Karpas-422 (cell line): ENCODE results near the gene UTS2R. TPM values are rescaled to one million over a fixed set of nuclear protein-coding genes. Genes with fewer than 3 reads are reported as not detected.

Experiments
- DNase-seq: peaks from one replicate; pipeline ENCODE4 v3.0.0-alpha.2; 2015
- H2AFZ ChIP-seq: fragments of 200-600 bp; sonication (generic); 2 replicates; pipeline ENCODE4 v1.6.1; 2014; ENCODE audit warnings: antibody characterized with exemption, low read length, mixed read lengths
- H3K27ac ChIP-seq: fragments of 200-600 bp; sonication (generic); 2 replicates; pipeline ENCODE4 v1.5.1; 2014; ENCODE audit warnings: mild to moderate bottlenecking, low read length, moderate library complexity
- H3K27me3 ChIP-seq: fragments of 200-600 bp; sonication (generic); 2 replicates; pipeline ENCODE4 v1.6.1; 2014; ENCODE audit warnings: low read length, mixed read lengths
- H3K36me3 ChIP-seq: fragments of 200-600 bp; sonication (generic); 2 replicates; pipeline ENCODE4 v1.6.1; 2014; ENCODE audit warnings: low read length, mixed read lengths; ENCODE audit not compliant: insufficient read depth
- H3K4me1 ChIP-seq: fragments of 200-600 bp; sonication (generic); 2 replicates; pipeline ENCODE4 v1.6.1; 2014; ENCODE audit warnings: mild to moderate bottlenecking, low read length, mixed read lengths
- H3K4me2 ChIP-seq: fragments of 200-600 bp; sonication (generic); 2 replicates; pipeline ENCODE4 v1.6.1; 2014; ENCODE audit warnings: low read length, low read depth, mild to moderate bottlenecking; ENCODE audit not compliant: poor library complexity, severe bottlenecking
- H3K4me3 ChIP-seq: fragments of 200-600 bp; sonication (generic); 2 replicates; pipeline ENCODE4 v1.5.1; 2014; ENCODE audit warnings: mild to moderate bottlenecking, antibody characterized with exemption, low read length, mixed read lengths
- H3K79me2 ChIP-seq: fragments of 200-600 bp; sonication (generic); 2 replicates; pipeline ENCODE4 v1.6.1; 2014; ENCODE audit warnings: mild to moderate bottlenecking, low read length, mixed read lengths
- H3K9ac ChIP-seq: fragments of 200-600 bp; sonication (generic); 2 replicates; pipeline ENCODE4 v1.6.0; 2014; ENCODE audit warnings: low read length
- H3K9me2 ChIP-seq: fragments of 200-600 bp; sonication (generic), shearing (Covaris generic); replicated peaks from 2 replicates; pipeline ENCODE4 v1.6.0; 2014; ENCODE audit warnings: mild to moderate bottlenecking, low read length, moderate library complexity; ENCODE audit not compliant: insufficient read depth
- H3K9me3 ChIP-seq: fragments of 300-700, 200-600 bp; sonication (generic); 2 replicates; pipeline ENCODE4 v1.6.1; 2014; ENCODE audit warnings: low read length, mixed read lengths
- H4K20me1 ChIP-seq: fragments of 200-600 bp; sonication (generic); 2 replicates; pipeline ENCODE4 v1.6.1; 2014; ENCODE audit warnings: mild to moderate bottlenecking, antibody characterized with exemption, low read length, low read depth; ENCODE audit not compliant: insufficient read depth
- small RNA-seq: library from RNA; depleted of rRNA; stranded (forward); fragments of <200 nt; gene quantifications from one replicate; pipeline ENCODE3, GENCODE V24; 2014
- total RNA-seq: library from RNA; depleted of rRNA; stranded (reverse); fragments of >200 nt; shearing (Covaris generic); gene quantifications from 2 replicates; pipeline ENCODE4 v1.2.3, GENCODE V29; 2014; ENCODE audit warnings: low replicate concordance; rRNA removed

Gene UTS2R
- total RNA-seq, 1 experiment from 2014 or later = not detected

DNA sequence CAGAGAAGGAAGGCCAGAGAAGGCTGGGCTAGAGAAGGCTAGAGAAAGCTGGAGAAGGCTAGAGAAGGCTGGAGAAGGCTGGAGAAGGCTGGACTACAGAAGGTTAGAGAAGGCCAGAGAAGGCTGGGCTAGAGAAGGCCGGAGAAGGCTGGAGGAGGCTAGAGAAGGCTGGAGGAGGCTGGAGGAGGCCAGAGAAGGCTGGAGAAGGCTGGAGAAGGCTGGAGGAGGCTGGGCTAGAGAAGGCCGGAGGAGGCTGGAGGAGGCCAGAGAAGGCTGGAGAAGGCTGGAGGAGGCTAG, 53.2 kb downstream of the UTS2R start:
- no peak overlapping the region for H3K4me2 ChIP-seq
- no peak overlapping the region for H3K9ac ChIP-seq

More for the DNA sequence above, 53.2 kb downstream of the UTS2R start:
- Histone ChIP-seq H3K27me3 (no peaks in the 10 kb centered on the region), H2AFZ (no peak overlapping the region), H3K4me3 (no peak overlapping the region), H3K4me1 (peaks cover 9% of the 10 kb centered on the region), H3K27ac (no peak overlapping the region), H3K79me2 (no peaks in the 10 kb centered on the region), H3K36me3 (no peaks in the 10 kb centered on the region), H3K9me3 (no peaks in the 10 kb centered on the region), H4K20me1 (no peaks in the 10 kb centered on the region), H3K9me2 (no peaks in the 10 kb centered on the region)
- DNase-seq = no peak

Small RNA genes within 50 kb of the gene (small RNA-seq; reads per million reads assigned to genes)
- not detected for gene RF00019

Other genes with a start within 250 kb of the UTS2R start
- gene CCDC57, start 158.9 kb upstream of the UTS2R start, total RNA-seq = 31.3 and 37.4 TPM in 2 replicates
- gene SLC16A3, start 142.7 kb upstream of the UTS2R start, total RNA-seq = 0.67 and 6.0 TPM in 2 replicates
- gene CSNK1D, start 98.1 kb upstream of the UTS2R start, total RNA-seq = 27.1 and 30.6 TPM in 2 replicates
- gene CD7, start 54.2 kb upstream of the UTS2R start, total RNA-seq = not detected in 2 replicates
- gene SECTM1, start 38.0 kb upstream of the UTS2R start, total RNA-seq = 0.72 TPM in 1 of 2 replicates, not detected in the other
- 0.34 and 2.3 TPM in 2 replicates for gene TEX19, start 12.5 kb upstream of the UTS2R start, total RNA-seq
- gene HEXD, start 46.6 kb downstream of the UTS2R start, total RNA-seq = 21.7 and 55.7 TPM in 2 replicates
- gene OGFOD3, start 46.8 kb downstream of the UTS2R start, total RNA-seq = 14.8 and 17.9 TPM in 2 replicates
- gene CYBC1, start 79.0 kb downstream of the UTS2R start, total RNA-seq = 92.4 and 147 TPM in 2 replicates
- gene NARF, start 87.0 kb downstream of the UTS2R start, total RNA-seq = 43.3 and 53.5 TPM in 2 replicates
- 19.7 and 22.4 TPM in 2 replicates for gene FOXK2, start 148.0 kb downstream of the UTS2R start, total RNA-seq